Measurements from ENCODE around the gene GMDS. TPM values are rescaled to one million over a fixed set of nuclear protein-coding genes. Genes with fewer than 3 reads are reported as not detected.

Gene GMDS
- total and polyA plus RNA-seq, 5 donors = 8.1 to 13.5 (median 12.6) TPM

GRCh38 chr6:1586861-1587450 lies 658.4 kb downstream of the GMDS start:
- H3K4me1 ChIP-seq (ENCODE audit: control insufficient read depth, insufficient read depth, low read length) = no peaks in the 10 kb centered on the region
- ATAC-seq (no peak), DNase-seq (no peak)
- H3K27me3 ChIP-seq (ENCODE audit: control insufficient read depth, insufficient read depth) = no peaks in the 10 kb centered on the region
- H3K27ac ChIP-seq (ENCODE audit: low read length) = no peak overlapping the region
- intact Hi-C loops (cut with DNase I) = no loop called here
- WGBS = 91% methylated on average over 5 of the region's 5 CpGs
- no peaks in the 10 kb centered on the region for H3K9me3 ChIP-seq (ENCODE audit: control insufficient read depth, low read length)
- H3K4me3 ChIP-seq (ENCODE audit: low read length) = no peak overlapping the region

DNA sequence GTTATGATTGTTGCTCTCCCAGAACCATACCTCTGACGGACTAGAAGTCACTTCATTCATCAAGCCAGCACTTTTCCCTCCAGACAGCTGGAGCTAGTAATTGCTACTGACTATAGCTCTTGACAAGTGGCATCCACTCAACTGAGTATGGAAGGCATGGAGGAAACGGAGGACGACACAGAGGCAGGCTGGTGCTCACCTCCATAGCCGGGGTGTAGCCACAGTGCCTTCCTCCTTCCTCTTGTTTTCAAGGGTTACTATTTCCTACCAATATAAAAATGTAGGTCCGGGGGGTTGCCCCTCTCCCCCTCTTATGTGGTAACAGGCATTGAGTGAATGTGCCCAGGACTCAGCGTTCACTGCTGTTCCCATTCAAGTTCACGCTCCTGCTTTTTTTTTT lies 659.1 kb downstream of the GMDS start:
- no peak for DNase-seq
- H3K4me1 ChIP-seq (ENCODE audit: control insufficient read depth, insufficient read depth, low read length) = no peaks in the 10 kb centered on the region
- no peak for ATAC-seq
- H3K27ac ChIP-seq (ENCODE audit: low read length) = no peak overlapping the region
- WGBS = 91% methylated on average over 7 of the region's 7 CpGs
- H3K4me3 ChIP-seq (ENCODE audit: low read length) = no peak overlapping the region
- H3K9me3 ChIP-seq (ENCODE audit: control insufficient read depth, low read length) = no peaks in the 10 kb centered on the region
- H3K27me3 ChIP-seq (ENCODE audit: control insufficient read depth, insufficient read depth) = no peaks in the 10 kb centered on the region
- intact Hi-C loops (cut with DNase I) = no loop called here

DNA sequence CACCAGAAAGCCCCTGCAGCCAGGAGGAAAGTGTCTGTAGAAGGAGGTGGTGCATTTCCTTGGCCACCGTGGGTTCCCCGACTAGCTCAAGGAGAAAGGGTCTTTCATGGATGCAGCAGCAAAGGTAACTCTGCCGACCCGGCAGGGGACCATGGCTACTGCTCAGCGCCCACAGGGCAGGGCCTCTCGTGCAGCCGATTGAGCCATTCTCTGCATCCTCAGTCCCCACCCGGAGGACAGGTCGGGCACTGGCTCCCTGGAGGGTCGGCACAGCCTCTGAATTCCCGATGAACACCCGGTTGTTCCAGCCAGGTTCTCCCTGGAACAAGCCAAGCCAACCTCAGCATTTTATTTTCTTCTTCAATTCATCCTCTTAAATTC lies 659.7 kb downstream of the GMDS start:
- DNase-seq (no peak), ATAC-seq (no peak)
- intact Hi-C loops (cut with DNase I) = no loop called here
- Histone ChIP-seq H3K4me1 (ENCODE audit: control insufficient read depth, insufficient read depth, low read length) (no peaks in the 10 kb centered on the region), H3K27ac (ENCODE audit: low read length) (no peak overlapping the region), H3K9me3 (ENCODE audit: control insufficient read depth, low read length) (no peaks in the 10 kb centered on the region), H3K27me3 (ENCODE audit: control insufficient read depth, insufficient read depth) (no peaks in the 10 kb centered on the region), H3K4me3 (ENCODE audit: low read length) (no peak overlapping the region)
- 83% methylated on average over 12 of the region's 12 CpGs for WGBS

- no peaks in the 10 kb centered on the region for H3K9me3 ChIP-seq (ENCODE audit: control insufficient read depth, low read length)
- H3K27me3 ChIP-seq (ENCODE audit: control insufficient read depth, insufficient read depth) = no peaks in the 10 kb centered on the region
- ATAC-seq (peak in 1 of 2 donors; percentile 16), DNase-seq (no peak)
- no peak overlapping the region for H3K4me3 ChIP-seq (ENCODE audit: low read length)
- WGBS = 79% methylated on average over 14 of the region's 14 CpGs
- intact Hi-C loops (cut with DNase I) = no loop called here
- no peaks in the 10 kb centered on the region for H3K4me1 ChIP-seq (ENCODE audit: control insufficient read depth, insufficient read depth, low read length)
- H3K27ac ChIP-seq (ENCODE audit: low read length) = no peak overlapping the region
These were observed 660.3 kb downstream of the GMDS start for GRCh38 chr6:1584996-1585668.

DNA sequence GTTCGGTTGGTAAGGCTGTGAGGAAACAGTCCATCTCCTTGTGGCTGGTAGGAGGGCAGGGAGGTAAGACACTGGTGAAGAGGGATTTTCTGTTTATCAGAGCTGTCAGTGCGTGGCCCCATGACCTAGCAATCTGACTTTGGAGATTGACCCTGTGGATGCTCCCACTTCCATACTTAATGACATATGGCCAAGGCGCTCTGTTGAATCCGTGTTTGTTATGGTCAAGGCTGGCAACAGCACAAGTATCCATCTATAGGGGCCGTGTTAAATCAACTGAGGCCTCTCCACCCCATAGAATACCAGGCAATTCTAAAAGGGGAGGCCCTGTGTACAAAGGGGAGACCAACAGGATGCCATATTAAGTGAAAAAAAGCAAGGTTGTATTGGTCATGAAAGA lies 661.3 kb downstream of the GMDS start:
- H3K27me3 ChIP-seq (ENCODE audit: control insufficient read depth, insufficient read depth) = no peaks in the 10 kb centered on the region
- intact Hi-C loops (cut with DNase I) = no loop called here
- DNase-seq = no peak
- WGBS = 84% methylated on average over 5 of the region's 5 CpGs
- H3K9me3 ChIP-seq (ENCODE audit: control insufficient read depth, low read length) = no peaks in the 10 kb centered on the region
- H3K4me1 ChIP-seq (ENCODE audit: control insufficient read depth, insufficient read depth, low read length) = no peaks in the 10 kb centered on the region
- ATAC-seq = no peak
- no peak overlapping the region for H3K4me3 ChIP-seq (ENCODE audit: low read length)
- no peak overlapping the region for H3K27ac ChIP-seq (ENCODE audit: low read length)

DNA sequence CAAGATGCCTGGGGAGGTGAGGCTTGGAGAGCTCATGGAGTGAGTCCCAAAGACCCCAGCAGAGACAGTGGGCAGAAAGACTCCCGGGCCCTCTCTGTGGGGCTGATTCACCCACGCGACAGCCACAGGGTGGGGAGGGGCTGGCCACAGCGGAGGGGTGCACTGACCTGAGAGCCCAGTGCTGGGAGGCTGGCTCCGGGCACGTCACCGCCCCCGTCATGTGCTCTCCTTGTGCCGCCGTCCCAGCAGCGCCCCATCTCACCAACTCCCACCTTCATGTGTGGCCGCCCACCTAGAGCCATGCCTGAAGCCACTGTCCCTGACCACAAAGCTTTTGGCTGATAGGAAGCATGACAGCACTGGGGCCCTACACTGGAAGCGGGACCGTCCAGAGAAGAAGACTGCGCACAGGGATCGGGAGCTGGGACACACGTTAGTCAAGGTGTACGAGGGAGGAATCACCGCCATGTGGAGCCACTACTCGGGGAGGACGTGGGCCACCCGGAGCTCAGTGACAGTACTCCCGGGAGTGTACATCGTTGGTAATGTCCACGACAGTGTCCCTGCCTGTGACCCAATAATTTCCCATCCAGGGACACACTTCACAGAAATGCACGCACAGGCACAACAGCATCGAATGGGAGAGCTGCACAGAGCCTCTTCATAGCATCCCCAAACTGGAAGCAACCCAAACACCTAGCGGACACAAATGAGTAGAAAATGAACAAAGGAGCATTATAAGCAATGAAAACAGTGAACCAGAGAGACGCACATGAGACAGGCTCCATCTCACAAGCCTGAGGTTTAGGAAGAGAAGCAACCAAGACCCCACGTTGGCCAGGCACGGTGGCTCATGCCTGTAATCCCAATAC lies 664.0 kb downstream of the GMDS start:
- no peak for DNase-seq
- 91% methylated on average over 31 of the region's 31 CpGs for WGBS
- H3K27ac ChIP-seq (ENCODE audit: low read length) = no peak overlapping the region
- H3K9me3 ChIP-seq (ENCODE audit: control insufficient read depth, low read length) = no peaks in the 10 kb centered on the region
- ATAC-seq = no peak
- H3K27me3 ChIP-seq (ENCODE audit: control insufficient read depth, insufficient read depth) = no peaks in the 10 kb centered on the region
- H3K4me1 ChIP-seq (ENCODE audit: control insufficient read depth, insufficient read depth, low read length) = no peaks in the 10 kb centered on the region
- H3K4me3 ChIP-seq (ENCODE audit: low read length) = no peak overlapping the region
- intact Hi-C loops (cut with DNase I) = no loop called here

DNA sequence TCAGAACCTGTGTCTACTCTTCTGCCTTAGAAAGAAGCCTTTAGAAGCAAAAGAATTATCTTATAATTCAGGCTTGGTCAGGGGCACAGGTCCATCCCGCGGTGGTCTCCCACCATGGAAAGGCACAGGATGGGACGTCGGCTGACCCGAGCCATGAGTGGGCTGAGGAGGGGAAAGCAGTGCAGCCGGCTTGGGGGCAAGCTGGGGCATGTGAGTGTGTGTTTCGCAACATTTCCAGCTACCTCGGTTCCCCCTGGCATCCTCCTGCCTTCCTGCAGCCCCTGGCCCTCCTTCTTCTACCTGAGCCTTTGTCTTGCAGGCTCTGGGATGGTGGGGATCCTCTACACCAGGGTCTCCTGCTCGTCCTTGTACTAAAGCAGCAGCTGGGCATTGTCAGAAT lies 664.8 kb downstream of the GMDS start:
- intact Hi-C loops (cut with DNase I) = no loop called here
- Histone ChIP-seq H3K27ac (ENCODE audit: low read length) (no peak overlapping the region), H3K27me3 (ENCODE audit: control insufficient read depth, insufficient read depth) (no peaks in the 10 kb centered on the region), H3K4me3 (ENCODE audit: low read length) (no peak overlapping the region), H3K9me3 (ENCODE audit: control insufficient read depth, low read length) (no peaks in the 10 kb centered on the region), H3K4me1 (ENCODE audit: control insufficient read depth, insufficient read depth, low read length) (no peaks in the 10 kb centered on the region)
- no peak for DNase-seq
- WGBS = 86% methylated on average over 9 of the region's 9 CpGs
- no peak for ATAC-seq

- Histone ChIP-seq H3K4me3 (ENCODE audit: low read length) (no peak overlapping the region), H3K4me1 (ENCODE audit: control insufficient read depth, insufficient read depth, low read length) (no peaks in the 10 kb centered on the region), H3K27me3 (ENCODE audit: control insufficient read depth, insufficient read depth) (no peaks in the 10 kb centered on the region), H3K9me3 (ENCODE audit: control insufficient read depth, low read length) (no peaks in the 10 kb centered on the region), H3K27ac (ENCODE audit: low read length) (no peak overlapping the region)
- DNase-seq (no peak), ATAC-seq (no peak)
- intact Hi-C loops (cut with DNase I) = no loop called here
- WGBS = 90% methylated on average over 6 of the region's 6 CpGs
These were observed 665.3 kb downstream of the GMDS start for GRCh38 chr6:1580109-1580508.

GRCh38 chr6:1579096-1579495 lies 666.3 kb downstream of the GMDS start:
- intact Hi-C loops (cut with DNase I) = no loop called here

GRCh38 chr6:1577896-1578745 lies 667.3 kb downstream of the GMDS start:
- intact Hi-C loops (cut with DNase I) = no loop called here
- no peak for DNase-seq
- no peak for ATAC-seq
- H3K9me3 ChIP-seq (ENCODE audit: control insufficient read depth, low read length) = no peaks in the 10 kb centered on the region
- no peak overlapping the region for H3K27ac ChIP-seq (ENCODE audit: low read length)
- H3K4me3 ChIP-seq (ENCODE audit: low read length) = no peak overlapping the region
- H3K4me1 ChIP-seq (ENCODE audit: control insufficient read depth, insufficient read depth, low read length) = peaks cover 1% of the 10 kb centered on the region
- H3K27me3 ChIP-seq (ENCODE audit: control insufficient read depth, insufficient read depth) = no peaks in the 10 kb centered on the region
- 88% methylated on average over 19 of the region's 19 CpGs for WGBS

More at GRCh38 chr6:1579096-1579495, 666.3 kb downstream of the GMDS start:
- Histone ChIP-seq H3K27ac (ENCODE audit: low read length) (no peak overlapping the region), H3K4me3 (ENCODE audit: low read length) (no peak overlapping the region), H3K9me3 (ENCODE audit: control insufficient read depth, low read length) (no peaks in the 10 kb centered on the region), H3K27me3 (ENCODE audit: control insufficient read depth, insufficient read depth) (no peaks in the 10 kb centered on the region), H3K4me1 (ENCODE audit: control insufficient read depth, insufficient read depth, low read length) (peaks cover 1% of the 10 kb centered on the region)
- no peak for DNase-seq
- ATAC-seq = no peak
- WGBS = 86% methylated on average over 5 of the region's 5 CpGs
